ENCODE data around the gene PCK1. TPM values are rescaled to one million over a fixed set of nuclear protein-coding genes. Genes with fewer than 3 reads are reported as not detected.

Gene PCK1
- total RNA-seq, 1 donor: not detected

DNA sequence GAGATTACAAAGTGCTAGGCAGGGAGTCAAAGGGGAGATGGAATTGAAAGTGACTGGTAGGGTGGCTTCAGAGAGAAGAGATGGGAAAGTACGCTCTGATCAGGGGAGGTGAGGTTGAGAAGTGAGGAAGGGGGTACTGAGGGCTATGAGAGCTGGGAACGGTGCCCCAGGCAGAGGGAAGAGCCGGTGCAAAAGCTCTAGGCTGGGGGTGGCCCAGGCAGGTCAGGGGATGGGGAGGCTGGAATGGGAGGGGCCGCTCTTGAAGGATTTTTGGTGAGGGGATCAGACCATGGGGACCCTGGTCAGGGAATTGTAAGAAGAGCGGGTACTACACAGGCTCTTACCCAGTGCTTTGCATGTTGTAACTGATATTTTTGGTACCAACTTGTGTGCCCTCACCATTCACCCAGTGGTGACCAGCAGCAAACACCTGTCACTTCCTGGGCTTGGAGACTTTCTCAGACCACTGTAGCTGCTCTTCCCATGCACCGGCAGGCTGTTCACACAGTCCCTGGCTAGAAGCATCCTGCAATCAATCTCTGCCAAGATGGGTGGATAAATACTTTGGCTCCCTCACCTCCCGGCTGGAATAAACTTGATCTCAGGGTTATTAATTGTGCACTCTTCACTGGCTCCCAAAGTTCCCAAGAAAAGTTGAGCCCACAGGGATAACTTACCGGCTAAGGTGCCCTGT is 24.0 kb downstream of the PCK1 start:
- Histone ChIP-seq H3K27me3 (ENCODE audit: insufficient read depth, low read length) (peaks cover 9% of the 10 kb centered on the region), H3K4me3 (ENCODE audit: low read length) (no peak overlapping the region), H3K4me1 (ENCODE audit: insufficient read depth, low read length) (peaks cover 16% of the 10 kb centered on the region), H3K9me3 (ENCODE audit: low read depth, low read length) (no peaks in the 10 kb centered on the region)

- peaks cover 16% of the 10 kb centered on the region for H3K4me1 ChIP-seq (ENCODE audit: insufficient read depth, low read length)
- H3K9me3 ChIP-seq (ENCODE audit: low read depth, low read length): no peaks in the 10 kb centered on the region
- H3K4me3 ChIP-seq (ENCODE audit: low read length): no peak overlapping the region
- H3K27me3 ChIP-seq (ENCODE audit: insufficient read depth, low read length): peaks cover 1% of the 10 kb centered on the region
These were observed 24.7 kb downstream of the PCK1 start for GRCh38 chr20:57585466-57586213.

DNA sequence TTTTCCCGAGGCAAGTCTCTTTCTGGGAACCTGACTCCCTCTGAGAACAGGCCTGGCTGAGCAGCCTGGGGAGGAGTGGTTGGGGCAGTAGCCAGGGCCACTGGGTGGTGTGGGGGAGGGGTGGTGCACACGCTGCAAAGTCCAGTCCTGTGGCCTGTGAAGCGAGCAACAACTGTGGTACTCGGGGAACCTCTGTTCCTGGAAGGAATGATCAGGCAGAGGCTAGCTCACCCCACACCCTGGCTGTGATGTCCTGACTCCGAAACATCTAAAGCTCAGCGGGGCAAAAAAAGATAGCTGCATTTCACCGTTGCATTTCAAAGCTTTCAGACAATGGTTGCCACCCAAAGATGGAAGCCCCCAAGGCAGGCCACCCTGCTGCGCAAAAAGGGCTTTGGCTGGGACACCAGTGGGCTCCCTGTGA is 25.5 kb downstream of the PCK1 start:
- Histone ChIP-seq H3K9me3 (ENCODE audit: low read depth, low read length) (no peaks in the 10 kb centered on the region), H3K4me3 (ENCODE audit: low read length) (no peak overlapping the region), H3K27me3 (ENCODE audit: insufficient read depth, low read length) (no peaks in the 10 kb centered on the region), H3K4me1 (ENCODE audit: insufficient read depth, low read length) (peaks cover 11% of the 10 kb centered on the region)

GRCh38 chr20:57586943-57587277 is 26.0 kb downstream of the PCK1 start:
- Histone ChIP-seq H3K27me3 (ENCODE audit: insufficient read depth, low read length) (no peaks in the 10 kb centered on the region), H3K4me1 (ENCODE audit: insufficient read depth, low read length) (peaks cover 6% of the 10 kb centered on the region), H3K9me3 (ENCODE audit: low read depth, low read length) (no peaks in the 10 kb centered on the region), H3K4me3 (ENCODE audit: low read length) (no peak overlapping the region)

GRCh38 chr20:57587278-57587988 is 26.5 kb downstream of the PCK1 start:
- Histone ChIP-seq H3K4me1 (ENCODE audit: insufficient read depth, low read length) (peaks cover under 1% of the 10 kb centered on the region), H3K4me3 (ENCODE audit: low read length) (no peak overlapping the region), H3K27me3 (ENCODE audit: insufficient read depth, low read length) (no peaks in the 10 kb centered on the region), H3K9me3 (ENCODE audit: low read depth, low read length) (no peaks in the 10 kb centered on the region)

- H3K4me1 ChIP-seq (ENCODE audit: insufficient read depth, low read length): no peaks in the 10 kb centered on the region
These were observed 27.1 kb downstream of the PCK1 start for GRCh38 chr20:57587989-57588377.

DNA sequence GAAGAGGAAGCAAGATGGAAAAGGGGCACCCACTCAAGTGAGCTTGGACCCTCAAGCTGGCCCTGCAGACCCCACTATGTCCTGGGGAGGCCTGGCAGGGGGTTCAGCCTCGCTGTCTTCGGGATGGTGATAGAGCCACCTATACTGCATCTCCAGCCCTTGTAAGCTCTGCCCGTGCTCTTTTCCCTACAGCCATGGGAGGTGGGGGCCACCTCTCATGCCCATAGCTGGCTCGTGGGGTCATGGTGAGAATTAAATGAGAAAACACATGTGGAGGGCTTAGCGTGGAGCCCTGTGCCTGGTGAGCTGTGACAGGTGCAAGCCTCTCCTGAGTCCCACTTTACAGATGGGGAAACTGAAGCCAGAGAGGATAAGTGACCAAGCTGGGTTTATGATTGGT is 27.7 kb downstream of the PCK1 start:
- Histone ChIP-seq H3K4me3 (ENCODE audit: low read length) (no peak overlapping the region), H3K9me3 (ENCODE audit: low read depth, low read length) (no peaks in the 10 kb centered on the region), H3K27me3 (ENCODE audit: insufficient read depth, low read length) (no peaks in the 10 kb centered on the region), H3K4me1 (ENCODE audit: insufficient read depth, low read length) (no peaks in the 10 kb centered on the region)

More at GRCh38 chr20:57587989-57588377, 27.1 kb downstream of the PCK1 start:
- H3K27me3 ChIP-seq (ENCODE audit: insufficient read depth, low read length): no peaks in the 10 kb centered on the region
- H3K9me3 ChIP-seq (ENCODE audit: low read depth, low read length): no peaks in the 10 kb centered on the region
- no peak overlapping the region for H3K4me3 ChIP-seq (ENCODE audit: low read length)

GRCh38 chr20:57589123-57589727 is 28.3 kb downstream of the PCK1 start:
- no peaks in the 10 kb centered on the region for H3K4me1 ChIP-seq (ENCODE audit: insufficient read depth, low read length)
- no peaks in the 10 kb centered on the region for H3K27me3 ChIP-seq (ENCODE audit: insufficient read depth, low read length)
- H3K4me3 ChIP-seq (ENCODE audit: low read length): no peak overlapping the region
- no peaks in the 10 kb centered on the region for H3K9me3 ChIP-seq (ENCODE audit: low read depth, low read length)

GRCh38 chr20:57589728-57590484 is 29.0 kb downstream of the PCK1 start:
- Histone ChIP-seq H3K4me3 (ENCODE audit: low read length) (no peak overlapping the region), H3K9me3 (ENCODE audit: low read depth, low read length) (no peaks in the 10 kb centered on the region), H3K4me1 (ENCODE audit: insufficient read depth, low read length) (no peaks in the 10 kb centered on the region), H3K27me3 (ENCODE audit: insufficient read depth, low read length) (no peaks in the 10 kb centered on the region)

- no peaks in the 10 kb centered on the region for H3K9me3 ChIP-seq (ENCODE audit: low read depth, low read length)
- H3K4me3 ChIP-seq (ENCODE audit: low read length): no peak overlapping the region
- H3K27me3 ChIP-seq (ENCODE audit: insufficient read depth, low read length): no peaks in the 10 kb centered on the region
- H3K4me1 ChIP-seq (ENCODE audit: insufficient read depth, low read length): no peaks in the 10 kb centered on the region
These were observed 29.8 kb downstream of the PCK1 start for GRCh38 chr20:57590485-57591288.

- no peaks in the 10 kb centered on the region for H3K9me3 ChIP-seq (ENCODE audit: low read depth, low read length)
- H3K27me3 ChIP-seq (ENCODE audit: insufficient read depth, low read length): no peaks in the 10 kb centered on the region
- peaks cover under 1% of the 10 kb centered on the region for H3K4me1 ChIP-seq (ENCODE audit: insufficient read depth, low read length)
- no peak overlapping the region for H3K4me3 ChIP-seq (ENCODE audit: low read length)
These were observed 30.6 kb downstream of the PCK1 start for GRCh38 chr20:57591289-57592229.

GRCh38 chr20:57592263-57593092 is 31.6 kb downstream of the PCK1 start:
- no peak overlapping the region for H3K4me3 ChIP-seq (ENCODE audit: low read length)
- no peaks in the 10 kb centered on the region for H3K9me3 ChIP-seq (ENCODE audit: low read depth, low read length)

More at GRCh38 chr20:57592263-57593092, 31.6 kb downstream of the PCK1 start:
- H3K4me1 ChIP-seq (ENCODE audit: insufficient read depth, low read length): peaks cover 9% of the 10 kb centered on the region
- no peaks in the 10 kb centered on the region for H3K27me3 ChIP-seq (ENCODE audit: insufficient read depth, low read length)

All from mononuclear cell (primary cell).